WTC11 (cell line): ENCODE results near the gene LRRFIP2.

Source experiments
- CREB1 ChIP-seq: sonication (generic); formaldehyde crosslinking; IDR thresholded peaks from 2 replicates; pipeline ENCODE4 v1.8.0; 2023; ENCODE audit warnings: mild to moderate bottlenecking, missing genetic modification reagents
- E2F1 ChIP-seq: sonication (generic); formaldehyde crosslinking; IDR thresholded peaks from 2 replicates; pipeline ENCODE4 v1.8.0; 2022; ENCODE audit warnings: mild to moderate bottlenecking, missing genetic modification reagents
- ELF4 ChIP-seq: sonication (generic); formaldehyde crosslinking; IDR thresholded peaks from 2 replicates; pipeline ENCODE4 v1.8.1; 2022; ENCODE audit warnings: low read depth, mild to moderate bottlenecking, moderate library complexity, missing genetic modification reagents
- ETV6 ChIP-seq: sonication (generic); formaldehyde crosslinking; IDR thresholded peaks from 2 replicates; pipeline ENCODE4 v1.8.1; 2022; ENCODE audit warnings: mild to moderate bottlenecking, missing genetic modification reagents
- FOXK1 ChIP-seq: sonication (generic); formaldehyde crosslinking; IDR thresholded peaks from 2 replicates; pipeline ENCODE4 v1.8.0; 2022; ENCODE audit warnings: mild to moderate bottlenecking, moderate library complexity, missing genetic modification reagents
- NR2C2 ChIP-seq: sonication (generic); formaldehyde crosslinking; IDR thresholded peaks from 2 replicates; pipeline ENCODE4 v1.8.0; 2022; ENCODE audit warnings: mild to moderate bottlenecking, missing genetic modification reagents
- SP1 ChIP-seq: sonication (generic); formaldehyde crosslinking; conservative IDR thresholded peaks from 2 replicates; pipeline ENCODE4 v1.8.1; 2022; ENCODE audit warnings: missing genetic modification reagents
- TEAD4 ChIP-seq: sonication (generic); formaldehyde crosslinking; IDR thresholded peaks from 2 replicates; pipeline ENCODE4 v1.8.0; 2022; ENCODE audit warnings: mild to moderate bottlenecking, missing genetic modification reagents
- ZNF423 ChIP-seq: fragments of 250-450 bp; sonication (Bioruptor Pico); IDR thresholded peaks from 2 replicates; pipeline ENCODE4 v2.1.2; 2022; ENCODE audit warnings: mild to moderate bottlenecking, moderate library complexity
- TF ChIP-seq, protein P1 (sequence below): fragments of 200-600 bp; IDR thresholded peaks from 2 replicates; pipeline ENCODE4 v1.8.0; 2022; ENCODE audit warnings: antibody characterized with exemption
- TF ChIP-seq, protein P2 (sequence below): sonication (generic); formaldehyde crosslinking; IDR thresholded peaks from 2 replicates; pipeline ENCODE4 v1.8.1; 2022; ENCODE audit warnings: missing genetic modification reagents, borderline replicate concordance

- TF ChIP-seq ETV6 (CRISPR knock-in tag) (no peak), FOXK1 (CRISPR knock-in tag) (no peak), ELF4 (no peak), TEAD4 (CRISPR knock-in tag) (no peak), SP1 (CRISPR knock-in tag) (no peak), NR2C2 (CRISPR knock-in tag) (no peak), ZNF423 (no peak), CREB1 (CRISPR knock-in tag) (no peak), E2F1 (no peak)
- TF ChIP-seq, protein P1, sequence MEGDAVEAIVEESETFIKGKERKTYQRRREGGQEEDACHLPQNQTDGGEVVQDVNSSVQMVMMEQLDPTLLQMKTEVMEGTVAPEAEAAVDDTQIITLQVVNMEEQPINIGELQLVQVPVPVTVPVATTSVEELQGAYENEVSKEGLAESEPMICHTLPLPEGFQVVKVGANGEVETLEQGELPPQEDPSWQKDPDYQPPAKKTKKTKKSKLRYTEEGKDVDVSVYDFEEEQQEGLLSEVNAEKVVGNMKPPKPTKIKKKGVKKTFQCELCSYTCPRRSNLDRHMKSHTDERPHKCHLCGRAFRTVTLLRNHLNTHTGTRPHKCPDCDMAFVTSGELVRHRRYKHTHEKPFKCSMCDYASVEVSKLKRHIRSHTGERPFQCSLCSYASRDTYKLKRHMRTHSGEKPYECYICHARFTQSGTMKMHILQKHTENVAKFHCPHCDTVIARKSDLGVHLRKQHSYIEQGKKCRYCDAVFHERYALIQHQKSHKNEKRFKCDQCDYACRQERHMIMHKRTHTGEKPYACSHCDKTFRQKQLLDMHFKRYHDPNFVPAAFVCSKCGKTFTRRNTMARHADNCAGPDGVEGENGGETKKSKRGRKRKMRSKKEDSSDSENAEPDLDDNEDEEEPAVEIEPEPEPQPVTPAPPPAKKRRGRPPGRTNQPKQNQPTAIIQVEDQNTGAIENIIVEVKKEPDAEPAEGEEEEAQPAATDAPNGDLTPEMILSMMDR, result no peak
- TF ChIP-seq, protein P2, sequence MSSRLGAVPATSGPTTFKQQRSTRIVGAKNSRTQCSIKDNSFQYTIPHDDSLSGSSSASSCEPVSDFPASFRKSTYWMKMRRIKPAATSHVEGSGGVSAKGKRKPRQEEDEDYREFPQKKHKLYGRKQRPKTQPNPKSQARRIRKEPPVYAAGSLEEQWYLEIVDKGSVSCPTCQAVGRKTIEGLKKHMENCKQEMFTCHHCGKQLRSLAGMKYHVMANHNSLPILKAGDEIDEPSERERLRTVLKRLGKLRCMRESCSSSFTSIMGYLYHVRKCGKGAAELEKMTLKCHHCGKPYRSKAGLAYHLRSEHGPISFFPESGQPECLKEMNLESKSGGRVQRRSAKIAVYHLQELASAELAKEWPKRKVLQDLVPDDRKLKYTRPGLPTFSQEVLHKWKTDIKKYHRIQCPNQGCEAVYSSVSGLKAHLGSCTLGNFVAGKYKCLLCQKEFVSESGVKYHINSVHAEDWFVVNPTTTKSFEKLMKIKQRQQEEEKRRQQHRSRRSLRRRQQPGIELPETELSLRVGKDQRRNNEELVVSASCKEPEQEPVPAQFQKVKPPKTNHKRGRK (CRISPR knock-in tag), result no peak
Measured at GRCh38 chr3:37052860-37053259, 121.5 kb downstream of the LRRFIP2 start.
